Ishikawa (cell line): ENCODE results near the gene KDM4B.

ENCODE experiments used
- TAF1 ChIP-seq: IDR thresholded peaks from 2 replicates; pipeline ENCODE4 v1.6.1; 2012; ENCODE audit warnings: low read depth, mild to moderate bottlenecking
- USF1 ChIP-seq: IDR thresholded peaks from 2 replicates; pipeline ENCODE4 v1.6.1; 2012
- YY1 ChIP-seq: IDR thresholded peaks from 2 replicates; pipeline ENCODE4 v1.6.1; 2012; ENCODE audit warnings: low read depth

GRCh38 chr19:5136073-5136855 lies 167.4 kb downstream of the KDM4B start:
- TF ChIP-seq TAF1 (no peak), USF1 (no peak), YY1 (no peak)
